Adrenal gland (tissue), 12 donors: ENCODE results near the gene SERP2. TPM values are rescaled to one million over a fixed set of nuclear protein-coding genes. Genes with fewer than 3 reads are reported as not detected.

Experiments used
- DNase-seq, 7 donors: peaks; one replicate each; pipeline ENCODE4 v3.0.0-alpha.2; 2019 to 2020
- H3K27ac ChIP-seq, 5 donors: fragments of 200-600 bp; sonication (generic) in 4 of 5; 1 replicate in 3 of 5; 2 replicates in 2 of 5; pipeline versions ENCODE4 v1.5.1 to v1.8.0; 2016 to 2020; ENCODE audit warnings: mild to moderate bottlenecking in 1 of 5
- H3K27me3 ChIP-seq: fragments of 200-600 bp; 2 replicates; pipeline ENCODE4 v1.8.0; 2021
- H3K36me3 ChIP-seq, 2 donors: fragments of 200-600 bp; replicated peaks in 1 of 2; 1 replicate in 1 of 2; 2 replicates in 1 of 2; pipeline versions ENCODE4 v1.5.1 to v1.8.0; 2018 to 2022
- H3K4me1 ChIP-seq, 2 donors: fragments of 200-600 bp; replicated peaks in 1 of 2; 1 replicate in 1 of 2; 2 replicates in 1 of 2; pipeline versions ENCODE4 v1.5.1 to v1.8.0; 2018 to 2021
- H3K4me3 ChIP-seq, 4 donors: fragments of 200-600 bp; sonication (generic) in 3 of 4; one replicate each; pipeline ENCODE4 v1.5.1; 2016 to 2018
- H3K9me3 ChIP-seq, 3 donors: fragments of 200-600 bp; sonication (generic) in 1 of 3; replicated peaks in 1 of 3; 1 replicate in 2 of 3; 2 replicates in 1 of 3; pipeline versions ENCODE4 v1.5.1 to v1.8.0; 2016 to 2021
- CTCF ChIP-seq, 6 experiments: fragments of 450-650 bp in 4 of 6; fragments of 200-600 bp in 2 of 6; sonication (generic) in 1 of 6; IDR thresholded peaks; 1 replicate in 5 of 6; 2 replicates in 1 of 6; pipeline versions ENCODE4 v1.5.1 to v1.8.0; 2016 to 2021; ENCODE audit warnings: antibody characterized with exemption in 6 of 6, mild to moderate bottlenecking in 2 of 6, moderate library complexity in 1 of 6
- POLR2A ChIP-seq, 2 donors: fragments of 450-650 bp; IDR thresholded peaks; one replicate each; pipeline ENCODE4 v1.6.1; 2017; ENCODE audit warnings: antibody characterized with exemption in 2 of 2, mild to moderate bottlenecking in 2 of 2, moderate library complexity in 1 of 2
- WGBS, 4 donors: extraction: QIAGEN DNeasy Blood & Tissue Kit in 2 of 4; methylation state at CpG; one replicate each; pipeline versions ENCODE4 v1.1.5 to v1.1.7; 2013 to 2017; 5-methylcytosine and 5-hydroxymethylcytosine counted together
- intact Hi-C, 2 donors: fragments of 100-400 bp; cut with DNase I; formaldehyde crosslinking; loops; one replicate each; pipeline versions ENCODE4 v1.14.1 to v1.15.0; 2022 to 2023
- polyA plus RNA-seq, 3 donors: library from polyadenylated mRNA; stranded (reverse); fragments of 200-250 nt in 2 of 3; fragments of 350-450 nt in 1 of 3; fragmentation: Illumina TruSeq in 1 of 3; extraction: RNeasy Lipid Tissue Mini Kit (QIAGEN cat#74804) in 1 of 3; gene quantifications; one replicate each; pipeline ENCODE4 v1.2.3, GENCODE V29; 2013 to 2014
- total RNA-seq, 9 donors: library from RNA; depleted of rRNA in 4 of 9; stranded (reverse); fragments of >200 nt in 4 of 9; fragments of 120-200 nt in 1 of 9; fragmentation: NEBNext Ultra II Directional in 1 of 9; extraction: Animal tissue kit (Norgen Biotek cat#: 25700) in 1 of 9; gene quantifications; one replicate each; pipeline versions ENCODE4 v1.1.0 to v1.2.4, GENCODE V29; 2013 to 2023
- donor health status: healthy with polysubstance abuse.
- donor health status: Bipolar disorder and iron deficiency.
- donor health status: DM: yes; HTN: yes; CAD: no.
- donor health status: DM: no; HTN: no; CAD: no.
- donor health status: DM: no; HTN: no; CAD: no.
- donor health status: DM: yes; HTN: yes; CAD: no.

Gene SERP2
- total and polyA plus RNA-seq, 12 donors = 2.6 to 11.3 (median 4.5) TPM

- Histone ChIP-seq H3K4me1 (no peaks in the 10 kb centered on the region), H3K27me3 (peaks cover 3% of the 10 kb centered on the region), H3K4me3 (no peak overlapping the region), H3K27ac (no peak overlapping the region), H3K36me3 (no peaks in the 10 kb centered on the region), H3K9me3 (no peaks in the 10 kb centered on the region)
- no peak for DNase-seq
- intact Hi-C loops = no loop called here
- TF ChIP-seq CTCF (IDR thresholded peaks at IDR 0.05) (no peak), POLR2A (IDR thresholded peaks at IDR 0.05) (no peak)
Observed at GRCh38 chr13:44400736-44401135, 27.1 kb downstream of the SERP2 start.

GRCh38 chr13:44401577-44401976 is 28.0 kb downstream of the SERP2 start:
- H3K36me3 ChIP-seq = no peaks in the 10 kb centered on the region
- H3K9me3 ChIP-seq = no peaks in the 10 kb centered on the region
- no peak overlapping the region for H3K4me3 ChIP-seq
- H3K27me3 ChIP-seq = peaks cover 3% of the 10 kb centered on the region
- H3K4me1 ChIP-seq = no peaks in the 10 kb centered on the region
- H3K27ac ChIP-seq = no peak overlapping the region
- intact Hi-C loops = no loop called here
- DNase-seq = no peak
- 50 to 100% (median 62%) methylated on average over 2 of the region's 2 CpGs for WGBS, 4 donors
- no peak for TF ChIP-seq CTCF (IDR thresholded peaks at IDR 0.05)
- TF ChIP-seq POLR2A (IDR thresholded peaks at IDR 0.05) = no peak

- DNase-seq = no peak
- Histone ChIP-seq H3K4me3 (no peak overlapping the region), H3K27me3 (peaks cover 3% of the 10 kb centered on the region), H3K36me3 (no peaks in the 10 kb centered on the region), H3K4me1 (no peaks in the 10 kb centered on the region), H3K9me3 (no peaks in the 10 kb centered on the region), H3K27ac (no peak overlapping the region)
- intact Hi-C loops = no loop called here
- TF ChIP-seq CTCF (IDR thresholded peaks at IDR 0.05) = no peak
- no peak for TF ChIP-seq POLR2A (IDR thresholded peaks at IDR 0.05)
- 89 to 93% (median 90%) methylated on average over 13 of the region's 13 CpGs for WGBS, 4 donors
Observed at GRCh38 chr13:44402899-44403445, 29.3 kb downstream of the SERP2 start.

GRCh38 chr13:44403461-44404056 is 29.9 kb downstream of the SERP2 start:
- Histone ChIP-seq H3K9me3 (no peaks in the 10 kb centered on the region), H3K4me3 (no peak overlapping the region), H3K27me3 (peaks cover 3% of the 10 kb centered on the region), H3K4me1 (no peaks in the 10 kb centered on the region), H3K36me3 (no peaks in the 10 kb centered on the region), H3K27ac (no peak overlapping the region)
- no peak for DNase-seq
- 78 to 84% (median 82%) methylated on average over 10 to 11 of the region's 11 CpGs for WGBS, 4 donors
- intact Hi-C loops = no loop called here
- no peak for TF ChIP-seq CTCF (IDR thresholded peaks at IDR 0.05)
- no peak for TF ChIP-seq POLR2A (IDR thresholded peaks at IDR 0.05)
